Fibroblast of pulmonary artery (primary cell): Measurements from ENCODE around the gene POLR3GL.

ENCODE experiments used
- DNase-seq: peaks from one replicate; pipeline ENCODE4 v3.0.0-alpha.2; 2010; ENCODE audit warnings: low read depth
- H3K4me3 ChIP-seq: replicated peaks from 2 replicates; pipeline ENCODE4 v1.5.1; 2011; ENCODE audit warnings: low read depth, mild to moderate bottlenecking, control low read depth, low read length, moderate library complexity
- CTCF ChIP-seq: IDR thresholded peaks from 2 replicates; pipeline ENCODE4 v1.5.1; 2011; ENCODE audit warnings: mild to moderate bottlenecking, control low read depth, low read length, inconsistent platforms; ENCODE audit errors: missing control alignments

POLR3GL gene

GRCh38 chr1:145974721-145975120, 10.2 kb downstream of the POLR3GL start:
- TF ChIP-seq CTCF: no peak
- no peak for DNase-seq

GRCh38 chr1:145975216-145975615, 10.7 kb downstream of the POLR3GL start:
- DNase-seq: no peak
- H3K4me3 ChIP-seq: no peak overlapping the region
- TF ChIP-seq CTCF: no peak

More at GRCh38 chr1:145974721-145975120, 10.2 kb downstream of the POLR3GL start:
- H3K4me3 ChIP-seq: no peak overlapping the region

- TF ChIP-seq CTCF: no peak
- DNase-seq: no peak
- H3K4me3 ChIP-seq: no peak overlapping the region
Observed at GRCh38 chr1:145977016-145977415, 12.5 kb downstream of the POLR3GL start.

- peak; percentile 85 for TF ChIP-seq CTCF
- DNase-seq: peak; percentile 92
- no peak overlapping the region for H3K4me3 ChIP-seq
Observed at GRCh38 chr1:145977486-145978470, 13.3 kb downstream of the POLR3GL start.

- no peak overlapping the region for H3K4me3 ChIP-seq
- no peak for TF ChIP-seq CTCF
- no peak for DNase-seq
Observed at GRCh38 chr1:145978471-145978853, 14.0 kb downstream of the POLR3GL start.

- peak; percentile 41 for TF ChIP-seq CTCF
- peak overlapping the region; percentile 40 for H3K4me3 ChIP-seq
- peak; percentile 100 for DNase-seq
Observed at GRCh38 chr1:145978854-145979745, 14.6 kb downstream of the POLR3GL start.
